GM23248 (cell line): Measurements from ENCODE around the gene CD47.

Source experiments
- EZH2 ChIP-seq: fragments of 200-600 bp; sonication (generic); IDR thresholded peaks from 2 replicates; pipeline ENCODE4 v1.6.1; 2018; ENCODE audit warnings: antibody characterized with exemption, mild to moderate bottlenecking; ENCODE audit not compliant: insufficient read depth, poor library complexity, severe bottlenecking
- EZH2phosphoT487 ChIP-seq: fragments of 200-600 bp; sonication (generic); IDR thresholded peaks from 2 replicates; pipeline ENCODE4 v1.6.1; 2018; ENCODE audit warnings: antibody characterized with exemption, moderate library complexity, mild to moderate bottlenecking, low read depth; ENCODE audit not compliant: insufficient read depth

DNA sequence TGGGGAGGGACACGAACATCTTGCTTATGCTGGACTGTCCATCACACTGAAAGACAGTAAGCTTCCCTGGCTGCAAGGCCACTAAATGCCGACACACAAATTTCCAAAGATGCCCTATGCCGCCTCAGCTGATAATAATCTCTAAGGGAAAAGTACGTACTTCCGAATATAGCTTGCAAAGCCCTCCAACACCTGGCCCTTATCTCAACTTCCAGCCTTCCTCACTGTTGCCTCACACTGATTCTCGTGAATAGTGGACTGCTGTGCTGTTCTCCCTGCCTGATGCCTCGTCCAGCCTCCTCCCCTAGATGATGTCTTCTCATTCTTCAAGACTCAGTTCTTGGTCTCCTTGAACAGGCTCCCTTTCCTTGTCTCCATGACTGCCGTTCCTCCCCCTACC, 72.3 kb downstream of the CD47 start:
- TF ChIP-seq EZH2phosphoT487 (no peak), EZH2 (no peak)
